Mammary epithelial cell (primary cell): ENCODE measurements around the gene FZD7.

Source experiments
- CTCF ChIP-seq, 2 donors: IDR thresholded peaks in 1 of 2; conservative IDR thresholded peaks in 1 of 2; 2 replicates each; pipeline ENCODE4 v1.5.1; 2011 to 2012; ENCODE audit warnings: inconsistent platforms in 2 of 2, low read length in 2 of 2, mild to moderate bottlenecking in 2 of 2, control low read depth in 1 of 2, low read depth in 1 of 2; ENCODE audit not compliant: insufficient read depth in 1 of 2; ENCODE audit errors: extremely low read depth in 1 of 2
- EZH2 ChIP-seq: IDR thresholded peaks from 2 replicates; pipeline ENCODE4 v1.6.1; 2012; ENCODE audit warnings: low read length, inconsistent platforms, borderline replicate concordance

GRCh38 chr2:202009581-202009980 is 24.1 kb upstream of the FZD7 start:
- TF ChIP-seq CTCF (conservative IDR thresholded peaks at IDR 0.05 in 1 of 2, IDR thresholded peaks at IDR 0.05 in 1 of 2; ENCODE audit: extremely low read depth in 1 of 2, insufficient read depth in 1 of 2, low read depth in 1 of 2, low read length in 2 of 2) (no peak), EZH2 (no peak)
